K562 (cell line): ENCODE measurements around the gene DIP2B. TPM values are rescaled to one million over a fixed set of nuclear protein-coding genes. Genes with fewer than 3 reads are reported as not detected.

Experiments
- ATAC-seq: fragments of 200-7000 bp; cut with Tn5 transposase; 3 replicates; pipeline ENCODE4 v1.9.1; 2020; ENCODE audit warnings: moderate library complexity
- BruUV-seq: library from RNA; stranded (reverse); fragments of 400-500 nt; replicated peaks from 2 replicates; lab custom pipeline; 2021; lab: Mats Ljungman, UMichigan
- CTCF ChIA-PET: fragments of 300-600 bp; formaldehyde crosslinking; extraction: SDS; loops from one replicate; lab custom pipeline; 2021; ENCODE audit warnings: low intra/inter-chr PET ratio; lab: Yijun Ruan, JAX
- POLR2A ChIA-PET: fragments of 300-600, 350-650 bp; sonication (Branson Sonifier 250); formaldehyde crosslinking; extraction: SDS; loops from one replicate; lab custom pipeline; 2021; ENCODE audit warnings: antibody characterized with exemption, inconsistent platforms; lab: Yijun Ruan, JAX
- DNase-seq, 4 experiments: peaks; one replicate each; pipeline versions ENCODE4 v3.0.0 to v3.0.0-alpha.2; 2011 to 2018; ENCODE audit warnings: low spot score in 3 of 4, mixed read lengths in 3 of 4; ENCODE audit errors: extremely low read depth in 1 of 4
- FAIRE-seq: peaks from 2 replicates; lab custom pipeline; 2011; peaks lifted over from hg19 to GRCh38; lab: Jason Lieb, UNC
- H2AFZ ChIP-seq: 2 replicates; pipeline ENCODE4 v1.6.0; 2011; ENCODE audit warnings: low read depth, low read length, control low read depth, inconsistent platforms
- H3K27ac ChIP-seq: fragments of 200-600 bp; 3 replicates; pipeline ENCODE4 v1.8.0; 2011; ENCODE audit warnings: low read depth, mild to moderate bottlenecking, control low read depth, inconsistent platforms, low read length, moderate library complexity, mixed read lengths; ENCODE audit errors: extremely low read depth
- H3K27me3 ChIP-seq, 2 experiments: fragments of 300-600 bp in 1 of 2; 2 replicates in 1 of 2; 3 replicates in 1 of 2; pipeline versions ENCODE4 v1.6.0 to v1.8.0; 2011; ENCODE audit warnings: inconsistent platforms in 2 of 2, low read length in 2 of 2, mild to moderate bottlenecking in 1 of 2, mixed read lengths in 1 of 2, moderate library complexity in 1 of 2; ENCODE audit not compliant: control insufficient read depth in 2 of 2, insufficient read depth in 2 of 2
- H3K36me3 ChIP-seq: fragments of 300-600 bp; 3 replicates; pipeline ENCODE4 v1.8.0; 2011; ENCODE audit warnings: mild to moderate bottlenecking, low read length, inconsistent platforms; ENCODE audit not compliant: control insufficient read depth, insufficient read depth
- H3K4me1 ChIP-seq, 2 experiments: fragments of 200-600 bp in 1 of 2; replicated peaks in 1 of 2; 2 replicates in 1 of 2; 3 replicates in 1 of 2; pipeline versions ENCODE4 v1.5.1 to v1.8.0; 2011; ENCODE audit warnings: inconsistent platforms in 2 of 2, low read length in 2 of 2, mild to moderate bottlenecking in 1 of 2, mixed read lengths in 1 of 2, moderate library complexity in 1 of 2; ENCODE audit not compliant: control insufficient read depth in 2 of 2, insufficient read depth in 2 of 2
- H3K4me2 ChIP-seq: 2 replicates; pipeline ENCODE4 v1.6.1; 2011; ENCODE audit warnings: low read length, control low read depth, inconsistent platforms, mixed read lengths; ENCODE audit not compliant: insufficient read depth
- H3K4me3 ChIP-seq: fragments of 200-600 bp; sonication (generic), shearing (Covaris generic); 2 replicates; pipeline ENCODE4 v1.5.1; 2016; ENCODE audit warnings: control low read depth, inconsistent platforms
- H3K79me2 ChIP-seq: fragments of 200-600 bp; 3 replicates; pipeline ENCODE4 v1.8.0; 2011; ENCODE audit warnings: low read length, inconsistent platforms; ENCODE audit not compliant: control insufficient read depth, insufficient read depth
- H3K9ac ChIP-seq, 2 experiments: 2 replicates each; pipeline versions ENCODE4 v1.6.0 to v1.6.1; 2011; ENCODE audit warnings: low read depth in 2 of 2, low read length in 2 of 2, control low read depth in 1 of 2, inconsistent platforms in 1 of 2, mild to moderate bottlenecking in 1 of 2, mixed read lengths in 1 of 2; ENCODE audit not compliant: insufficient read depth in 1 of 2
- H3K9me1 ChIP-seq: one replicate; pipeline ENCODE4 v1.6.0; 2011; ENCODE audit warnings: inconsistent platforms, mild to moderate bottlenecking, low read length, moderate library complexity; ENCODE audit not compliant: control insufficient read depth, insufficient read depth
- H3K9me3 ChIP-seq: replicated peaks from 2 replicates; pipeline ENCODE4 v1.5.1; 2011; ENCODE audit warnings: low read depth, low read length, inconsistent platforms; ENCODE audit not compliant: control insufficient read depth, insufficient read depth
- H4K20me1 ChIP-seq: replicated peaks from 2 replicates; pipeline ENCODE4 v1.6.1; 2011; ENCODE audit warnings: low read length, inconsistent platforms, mixed read lengths; ENCODE audit not compliant: control insufficient read depth, insufficient read depth
- C11orf30 ChIP-seq: fragments of 450-650 bp; IDR thresholded peaks from 2 replicates; pipeline ENCODE4 v1.6.1; 2016; ENCODE audit warnings: low read depth, mild to moderate bottlenecking
- CHD1 ChIP-seq: fragments of 200-600 bp; sonication (generic); IDR thresholded peaks from one replicate; pipeline ENCODE4 v1.6.1; 2012; ENCODE audit warnings: mild to moderate bottlenecking, moderate library complexity, low read length, inconsistent platforms
- DLX4 ChIP-seq: fragments of 250-450 bp; sonication (Bioruptor Pico); IDR thresholded peaks from 2 replicates; pipeline ENCODE4 v1.6.1; 2021; ENCODE audit warnings: mild to moderate bottlenecking
- DPF2 ChIP-seq: fragments of 450-650 bp; IDR thresholded peaks from 2 replicates; pipeline ENCODE4 v1.6.1; 2016
- MAFF ChIP-seq: IDR thresholded peaks from 2 replicates; pipeline ENCODE4 v1.6.1; 2012; ENCODE audit warnings: low read length, improper control_type of control experiment
- MAFG ChIP-seq: fragments of 450-650 bp; conservative IDR thresholded peaks from 2 replicates; pipeline ENCODE4 v1.6.1; 2016; ENCODE audit warnings: missing genetic modification characterization, missing compliant biosample characterization
- MAFK ChIP-seq: IDR thresholded peaks from 2 replicates; pipeline ENCODE4 v1.6.1; 2011; ENCODE audit warnings: low read length, improper control_type of control experiment
- MCM7 ChIP-seq, 2 experiments: fragments of 450-650 bp; IDR thresholded peaks; 2 replicates each; pipeline ENCODE4 v1.6.1; 2016 to 2018
- MTA3 ChIP-seq: fragments of 450-650 bp; formaldehyde crosslinking; IDR thresholded peaks from 2 replicates; pipeline ENCODE4 v1.6.1; 2017; ENCODE audit warnings: mild to moderate bottlenecking, borderline replicate concordance
- POLR2B ChIP-seq: fragments of 450-650 bp; IDR thresholded peaks from 2 replicates; pipeline ENCODE4 v1.6.1; 2018; ENCODE audit warnings: low read depth; ENCODE audit not compliant: partially characterized antibody
- RNF2 ChIP-seq: sonication (generic); IDR thresholded peaks from 2 replicates; pipeline ENCODE4 v1.6.1; 2016
- ZNF253 ChIP-seq: fragments of 250-450 bp; sonication (Bioruptor Pico); conservative IDR thresholded peaks from 2 replicates; pipeline ENCODE4 v1.6.1; 2021; ENCODE audit warnings: mild to moderate bottlenecking
- ZNF316 ChIP-seq: fragments of 450-650 bp; IDR thresholded peaks from 2 replicates; pipeline ENCODE4 v1.6.1; 2016
- WGBS: fragments of 100-300 bp; shearing (Covaris generic); methylation state at CpG from one replicate; pipeline ENCODE4 v1.1.6; 2016; ENCODE audit warnings: low coverage, mixed read lengths; ENCODE audit not compliant: insufficient coverage; ENCODE audit errors: missing lambda C conversion rate; 5-methylcytosine and 5-hydroxymethylcytosine counted together
- in situ Hi-C: fragments of 300-500 bp; cut with MboI; formaldehyde crosslinking; loops from 4 replicates; pipeline ENCODE4 v1.15.0; 2018; ENCODE audit warnings: inconsistent platforms, mixed read lengths
- intact Hi-C: fragments of 100-400 bp; cut with micrococcal nuclease; formaldehyde crosslinking; loops from 2 replicates; pipeline ENCODE4 v1.14.2; 2022
- polyA plus RNA-seq, 8 experiments: library from polyadenylated mRNA; depleted of rRNA in 4 of 8; stranded (reverse) in 5 of 8; unstranded in 3 of 8; fragments of >200 nt; fragmentation: Nextera tagmentation in 2 of 8; fragmentation: Illumina TruSeq in 1 of 8; extraction: Ambion mirVana in 2 of 8; extraction: Trizol in 1 of 8; gene quantifications; 2 replicates each; pipeline versions ENCODE4 v1.2.1 to v1.2.3, GENCODE V29; 2011 to 2014; ENCODE audit warnings: inconsistent platforms in 1 of 8, missing spikeins in 1 of 8
- total RNA-seq, 7 experiments: library from RNA; depleted of rRNA in 6 of 7; stranded (reverse); fragments of >200 nt in 6 of 7; fragmentation: Illumina TruSeq in 2 of 7; extraction: Trizol in 2 of 7; gene quantifications; 2 replicates each; pipeline versions ENCODE4 v1.2.1 to v1.2.3, GENCODE V29; 2011 to 2021; ENCODE audit warnings: low replicate concordance in 1 of 7
- TF ChIP-seq, protein P1 (sequence below): fragments of 250-450 bp; sonication (Bioruptor Pico); IDR thresholded peaks from 2 replicates; pipeline ENCODE4 v1.8.0; 2022; ENCODE audit warnings: inconsistent platforms

DIP2B gene
- total and polyA plus RNA-seq, 9 of the 15 experiments (the other 6 are each of a cell fraction or from before 2014, with no cell fraction given) = 4.6 to 26.1 (median 18.8) TPM

GRCh38 chr12:50627491-50627890 is 122.7 kb downstream of the DIP2B start:
- Histone ChIP-seq H3K9me1 (no peaks in the 10 kb centered on the region), H4K20me1 (no peaks in the 10 kb centered on the region), H3K79me2 (peaks cover 9% of the 10 kb centered on the region), H3K4me3 (no peak overlapping the region), H3K9ac (no peak overlapping the region), H3K4me2 (no peak overlapping the region), H3K9me3 (no peaks in the 10 kb centered on the region), H3K36me3 (peaks cover 31% of the 10 kb centered on the region; the same call in 2 of the 3 replicates), H3K27ac (no peak overlapping the region), H3K27me3 (no peaks in the 10 kb centered on the region), H2AFZ (no peak overlapping the region), H3K4me1 (peaks cover 0 to 19% of the 10 kb centered on the region in 2 experiments; a peak in 2 of 5 replicates)
- no peak for ATAC-seq
- in situ Hi-C loops (no loop called here), intact Hi-C loops (no loop called here)
- CTCF ChIA-PET = no interaction called here
- no peak for FAIRE-seq
- DNase-seq = no peak
- 91% methylated on average over 2 of the region's 2 CpGs for WGBS
- POLR2A ChIA-PET = no interaction called here
- TF ChIP-seq POLR2B = no peak
- TF ChIP-seq RNF2 = no peak
- TF ChIP-seq MAFF = peak; percentile 63
- no peak for TF ChIP-seq DPF2
- peak; percentile 48 for TF ChIP-seq MAFG (tag)
- TF ChIP-seq C11orf30 = peak; percentile 64
- TF ChIP-seq CHD1 = no peak
- TF ChIP-seq MAFK = peak; percentile 61
- TF ChIP-seq DLX4 (CRISPR knock-in tag) = no peak
- TF ChIP-seq, protein P1, sequence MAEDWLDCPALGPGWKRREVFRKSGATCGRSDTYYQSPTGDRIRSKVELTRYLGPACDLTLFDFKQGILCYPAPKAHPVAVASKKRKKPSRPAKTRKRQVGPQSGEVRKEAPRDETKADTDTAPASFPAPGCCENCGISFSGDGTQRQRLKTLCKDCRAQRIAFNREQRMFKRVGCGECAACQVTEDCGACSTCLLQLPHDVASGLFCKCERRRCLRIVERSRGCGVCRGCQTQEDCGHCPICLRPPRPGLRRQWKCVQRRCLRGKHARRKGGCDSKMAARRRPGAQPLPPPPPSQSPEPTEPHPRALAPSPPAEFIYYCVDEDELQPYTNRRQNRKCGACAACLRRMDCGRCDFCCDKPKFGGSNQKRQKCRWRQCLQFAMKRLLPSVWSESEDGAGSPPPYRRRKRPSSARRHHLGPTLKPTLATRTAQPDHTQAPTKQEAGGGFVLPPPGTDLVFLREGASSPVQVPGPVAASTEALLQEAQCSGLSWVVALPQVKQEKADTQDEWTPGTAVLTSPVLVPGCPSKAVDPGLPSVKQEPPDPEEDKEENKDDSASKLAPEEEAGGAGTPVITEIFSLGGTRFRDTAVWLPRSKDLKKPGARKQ (CRISPR knock-in tag) = no peak
- TF ChIP-seq ZNF253 (CRISPR knock-in tag) = no peak
- peak; percentile 80 for TF ChIP-seq ZNF316
- TF ChIP-seq MCM7 (IDR thresholded peaks at IDR 0.05) = no peak
- TF ChIP-seq MTA3 = no peak
- no TSS peak for BruUV-seq
